ENCODE measurements around the gene SEMA5A. TPM values are rescaled to one million over a fixed set of nuclear protein-coding genes. Genes with fewer than 3 reads are reported as not detected.

The SEMA5A gene
- total RNA-seq, 1 donor from 2014 or later: 2.2 TPM

DNA sequence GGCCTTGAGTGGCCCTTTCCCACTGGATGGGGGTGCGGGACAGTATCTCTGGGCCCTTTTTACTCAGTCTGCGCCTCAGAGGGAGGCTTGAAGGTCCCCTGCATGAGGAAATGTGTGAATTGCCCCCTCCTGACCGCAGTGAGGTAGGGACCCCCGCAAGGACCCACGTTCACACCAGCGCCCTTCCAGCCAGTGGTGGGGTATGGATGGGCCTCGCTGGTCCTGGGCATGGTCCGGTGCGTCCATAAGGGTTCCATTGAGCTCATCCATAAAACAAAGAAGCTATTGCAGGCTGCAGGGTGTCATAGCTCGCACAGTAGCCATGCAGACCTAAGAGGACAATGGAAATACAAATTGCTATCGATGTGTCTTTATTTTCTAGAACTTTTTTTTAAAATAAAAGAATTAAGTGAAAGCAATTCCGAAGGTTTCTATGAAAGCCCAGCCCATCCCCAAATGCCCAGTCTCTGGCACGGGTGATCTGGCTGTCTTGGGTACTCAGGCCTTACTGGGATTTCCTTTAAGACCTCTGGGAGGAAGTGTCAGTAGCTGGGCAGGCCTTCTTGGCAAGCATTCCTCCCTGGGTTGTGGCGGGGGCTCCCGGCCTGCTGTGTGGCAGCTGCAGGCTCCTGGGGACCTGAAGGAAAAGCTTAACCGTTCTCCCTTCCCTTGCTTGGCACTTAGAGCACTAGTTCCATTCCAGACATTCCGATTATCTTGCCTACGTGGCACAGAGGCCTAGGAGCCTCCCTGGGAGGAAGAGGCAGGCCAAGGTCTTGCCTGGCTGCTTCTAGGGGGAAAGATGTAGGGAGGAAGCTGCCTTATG lies 1.5 kb upstream of the SEMA5A start:
- DNase-seq (ENCODE audit: low read depth): peak; percentile 61

- DNase-seq (ENCODE audit: low read depth): no peak
Observed at GRCh38 chr5:9545136-9545991, 511 bp downstream of the SEMA5A start.

DNA sequence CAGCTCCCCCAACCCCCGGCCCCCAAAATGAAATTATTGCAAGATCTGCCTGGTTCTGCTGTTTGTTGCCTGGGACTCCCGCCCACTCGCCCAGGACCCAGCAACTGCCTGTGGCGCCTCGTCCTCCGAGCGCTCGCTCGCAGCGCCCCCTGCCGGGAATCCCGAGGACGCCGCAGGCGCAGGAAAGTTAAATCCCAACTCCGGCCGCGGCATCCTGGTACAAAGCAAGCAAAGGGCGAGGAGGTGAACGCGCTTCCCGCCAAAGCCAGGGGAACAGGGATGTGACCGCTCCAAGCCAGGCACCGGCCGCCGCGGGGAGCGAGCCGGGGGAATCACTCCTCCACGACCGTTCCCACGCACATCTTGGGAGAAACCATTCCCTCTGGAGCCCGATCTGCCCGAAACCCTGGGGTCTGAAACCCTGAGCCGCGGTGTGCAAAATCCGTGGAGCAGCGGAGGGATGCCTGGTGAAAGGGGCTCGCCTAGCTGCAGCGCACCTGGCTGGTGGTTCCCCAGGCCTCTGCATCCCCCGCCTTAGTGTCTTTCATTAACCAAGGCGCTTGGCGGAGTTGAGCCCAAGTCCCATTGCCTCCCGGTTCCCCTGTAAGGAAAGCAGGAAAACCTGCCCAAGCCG lies 1.3 kb downstream of the SEMA5A start:
- peak; percentile 85 for DNase-seq (ENCODE audit: low read depth)

DNA sequence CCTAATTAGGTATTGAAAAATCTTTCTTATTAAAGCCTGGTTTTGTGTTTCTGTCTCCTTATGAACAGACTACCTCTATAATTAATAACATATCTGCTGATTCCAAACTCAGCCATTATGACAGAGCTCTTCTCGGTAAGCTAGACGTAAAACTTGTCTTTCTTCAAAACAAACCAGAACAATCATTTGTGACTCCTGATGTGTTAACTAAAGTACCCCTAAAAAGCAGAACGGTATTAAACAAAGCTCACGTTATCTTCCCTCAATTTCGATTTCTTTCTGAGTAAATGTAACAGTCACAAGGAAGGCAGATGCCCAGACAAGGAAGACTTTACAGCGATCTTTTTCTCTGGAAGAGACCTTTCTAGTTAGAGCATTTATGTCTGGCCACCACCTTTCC lies 1.8 kb downstream of the SEMA5A start:
- DNase-seq (ENCODE audit: low read depth): no peak

DNA sequence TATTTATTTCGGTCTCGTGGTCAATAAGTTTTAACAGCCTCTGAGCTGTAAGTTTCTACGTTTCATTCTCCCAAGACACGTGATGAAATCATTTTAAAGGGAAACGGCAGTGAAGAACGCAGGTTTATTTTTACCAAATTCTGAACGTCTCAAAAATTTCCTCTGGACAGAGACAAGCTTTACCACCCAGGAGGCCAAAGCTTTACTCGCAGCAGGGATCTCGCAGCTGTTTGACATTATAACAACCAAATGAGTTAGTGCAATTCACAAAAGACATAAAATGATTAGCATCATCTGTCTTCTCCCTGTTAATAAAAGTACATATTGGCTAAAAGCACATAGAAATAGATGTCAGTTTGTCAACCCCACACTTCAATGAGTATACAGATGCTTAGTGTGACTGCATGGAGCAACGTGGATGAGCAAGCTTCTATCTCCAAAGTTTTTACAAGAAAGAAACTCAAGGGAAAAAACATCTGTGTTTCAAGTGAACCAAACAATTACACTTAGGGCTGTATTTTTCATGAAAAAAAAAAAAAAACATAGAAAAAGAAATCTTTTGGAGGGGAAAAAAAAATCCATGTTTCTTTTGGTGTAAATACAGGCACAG lies 2.5 kb downstream of the SEMA5A start:
- no peak for DNase-seq (ENCODE audit: low read depth)

DNA sequence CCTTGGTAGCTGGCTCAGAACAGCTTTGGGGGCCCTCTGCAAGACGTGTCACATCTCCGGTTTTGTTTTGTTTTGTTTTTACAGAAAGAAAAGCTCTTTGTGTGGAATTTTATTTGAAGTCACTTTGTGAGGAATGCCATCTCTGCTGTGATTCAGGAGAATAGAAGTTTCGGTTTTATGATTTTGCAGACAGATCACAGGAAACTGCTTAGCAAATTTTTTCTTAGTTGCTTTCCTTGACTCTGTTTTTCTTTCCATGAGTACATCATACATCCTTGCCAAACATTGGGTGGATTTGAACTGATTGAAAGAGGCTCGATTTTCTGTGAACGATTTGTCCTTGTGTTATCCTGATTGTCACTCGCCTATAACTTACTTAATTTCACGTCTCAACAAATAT lies 5.1 kb downstream of the SEMA5A start:
- no peak for DNase-seq (ENCODE audit: low read depth)

DNA sequence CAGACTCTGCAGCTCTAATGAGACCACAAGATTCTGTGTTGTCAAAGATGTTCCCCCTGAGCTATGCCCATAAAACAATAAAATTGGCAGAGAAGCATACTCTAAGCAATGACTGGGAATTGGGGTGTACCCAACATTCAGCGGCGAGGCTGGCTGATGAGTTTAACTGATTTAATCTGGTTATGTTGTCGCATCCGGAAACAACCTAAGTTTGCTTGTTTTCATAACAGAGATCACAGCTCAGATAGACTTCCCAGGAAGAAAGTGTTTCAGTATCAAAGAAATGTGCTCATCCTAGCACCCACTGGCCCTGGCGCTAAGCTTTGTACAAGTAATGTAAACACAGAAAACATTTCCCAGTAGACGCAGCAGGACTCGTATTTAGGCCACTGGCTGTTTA lies 7.4 kb downstream of the SEMA5A start:
- no peak for DNase-seq (ENCODE audit: low read depth)

DNA sequence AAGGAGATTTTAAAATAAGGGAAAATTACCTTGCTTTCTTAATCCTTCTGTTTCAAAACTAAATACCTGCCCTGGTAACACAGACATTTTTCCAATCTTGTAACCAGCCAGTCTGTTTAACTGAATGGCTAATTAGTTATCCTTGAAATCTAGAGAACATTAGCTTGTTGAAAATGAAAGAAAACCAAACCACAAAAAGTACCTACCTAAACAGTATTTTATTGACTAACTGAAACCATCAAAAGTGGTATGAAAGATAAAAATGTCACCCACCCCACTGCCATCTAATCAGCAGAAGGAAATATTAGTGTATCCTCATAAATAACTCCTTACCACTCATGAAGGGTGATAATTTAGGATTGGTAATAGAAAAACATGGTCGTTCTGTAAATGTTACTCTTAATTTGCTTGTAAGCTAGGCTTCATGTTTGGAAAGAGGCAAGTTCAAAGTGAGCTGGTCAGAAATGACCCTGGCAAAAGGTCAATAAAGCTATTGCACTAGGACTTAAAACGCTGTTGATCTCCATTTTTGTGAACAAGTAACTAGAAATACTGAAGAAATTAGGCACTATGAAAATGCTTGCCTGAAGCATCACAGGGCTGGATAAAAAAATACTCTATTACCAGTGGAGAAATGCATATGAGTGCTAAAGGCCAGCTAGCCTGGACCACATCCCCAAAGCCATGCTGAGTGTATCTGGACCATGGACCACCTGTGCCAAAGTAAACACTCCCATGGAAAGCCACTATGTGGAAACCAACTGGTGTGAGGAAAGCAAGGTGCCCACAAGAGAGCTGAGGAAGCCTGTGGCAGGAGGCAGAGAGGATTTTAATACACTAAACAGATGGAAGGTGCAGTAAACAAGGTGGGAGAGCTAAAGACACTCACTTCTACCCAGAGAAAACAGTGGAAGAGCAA lies 8.4 kb downstream of the SEMA5A start:
- no peak for DNase-seq (ENCODE audit: low read depth)

GRCh38 chr5:9536717-9537116 lies 9.2 kb downstream of the SEMA5A start:
- no peak for DNase-seq (ENCODE audit: low read depth)

- no peak for DNase-seq (ENCODE audit: low read depth)
Observed at GRCh38 chr5:9534881-9535517, 10.9 kb downstream of the SEMA5A start.

GRCh38 chr5:9533562-9534364 lies 12.1 kb downstream of the SEMA5A start:
- DNase-seq (ENCODE audit: low read depth): no peak

DNA sequence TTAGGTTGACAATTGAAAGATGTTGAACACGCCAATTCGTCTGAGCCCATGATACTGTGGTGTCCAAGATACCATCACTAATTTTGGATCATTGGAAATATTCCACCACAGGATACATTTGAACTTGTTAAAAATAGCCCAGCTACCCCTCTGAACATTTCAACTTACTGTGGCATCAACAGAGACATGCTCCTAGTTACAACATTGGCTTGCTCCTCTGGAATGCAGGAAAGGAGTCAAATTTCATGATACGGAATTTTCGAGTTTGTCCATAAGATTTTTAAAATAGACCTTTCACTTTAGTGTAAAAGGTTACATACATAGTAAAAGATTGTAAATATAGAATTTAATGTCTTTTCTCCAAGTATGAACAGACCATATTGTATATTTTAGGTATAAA lies 12.8 kb downstream of the SEMA5A start:
- DNase-seq (ENCODE audit: low read depth): peak; percentile 50

DNA sequence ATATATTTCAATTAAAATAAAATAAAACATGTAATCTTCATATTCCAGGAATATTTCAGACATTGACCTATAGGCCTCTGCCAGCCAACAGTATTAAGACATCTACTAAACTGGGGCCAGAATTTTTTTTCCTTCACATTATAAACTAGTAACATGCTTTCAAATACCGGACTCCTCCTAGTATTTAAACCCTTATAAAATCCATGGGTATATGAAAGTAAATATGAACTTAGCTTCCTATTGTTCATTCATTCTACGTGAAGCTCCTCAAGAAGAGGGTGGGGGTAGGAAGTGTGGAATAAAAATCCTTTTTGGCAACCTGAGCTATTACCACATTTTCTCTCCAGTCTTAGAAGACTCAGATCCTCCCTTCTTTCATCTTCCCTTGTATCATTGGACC lies 16.4 kb downstream of the SEMA5A start:
- no peak for DNase-seq (ENCODE audit: low read depth)

GRCh38 chr5:9529041-9529480 lies 16.8 kb downstream of the SEMA5A start:
- DNase-seq (ENCODE audit: low read depth): peak; percentile 96

GRCh38 chr5:9524941-9525340 lies 20.9 kb downstream of the SEMA5A start:
- no peak for DNase-seq (ENCODE audit: low read depth)

DNA sequence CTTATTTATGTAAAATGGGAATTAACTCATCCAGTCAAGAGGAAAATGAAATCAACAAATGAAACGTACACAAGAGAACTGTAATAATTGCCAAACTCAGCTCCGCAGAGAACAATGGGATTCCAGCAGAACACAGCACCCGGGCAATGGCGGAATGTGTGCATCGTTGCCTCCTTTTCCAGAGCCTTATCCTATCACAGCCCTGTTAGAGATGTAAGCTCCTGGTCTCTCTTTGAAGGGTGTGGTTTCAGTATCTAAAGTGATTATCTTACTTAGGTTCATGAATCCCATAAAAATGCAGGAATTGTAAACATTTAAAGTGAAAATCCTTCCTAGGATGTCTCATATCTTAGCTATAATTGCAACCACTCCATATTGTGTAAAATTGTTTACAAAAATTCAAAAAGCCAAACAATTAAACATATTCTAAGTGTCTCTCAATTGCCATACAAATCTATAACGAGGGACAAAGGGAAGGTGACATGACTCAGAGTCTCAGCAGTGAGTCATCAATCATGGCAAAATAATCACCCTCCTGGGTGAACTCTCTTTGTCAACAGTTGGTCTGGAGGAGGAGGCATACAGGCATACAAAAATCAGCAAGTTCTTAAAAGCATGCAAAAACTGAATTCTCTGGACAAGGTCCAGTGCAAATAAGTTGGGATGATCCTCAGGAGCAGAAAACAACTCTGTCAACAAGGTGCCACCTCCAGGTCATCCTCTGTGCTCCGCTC lies 22.6 kb downstream of the SEMA5A start:
- peak; percentile 60 for DNase-seq (ENCODE audit: low read depth)

DNA sequence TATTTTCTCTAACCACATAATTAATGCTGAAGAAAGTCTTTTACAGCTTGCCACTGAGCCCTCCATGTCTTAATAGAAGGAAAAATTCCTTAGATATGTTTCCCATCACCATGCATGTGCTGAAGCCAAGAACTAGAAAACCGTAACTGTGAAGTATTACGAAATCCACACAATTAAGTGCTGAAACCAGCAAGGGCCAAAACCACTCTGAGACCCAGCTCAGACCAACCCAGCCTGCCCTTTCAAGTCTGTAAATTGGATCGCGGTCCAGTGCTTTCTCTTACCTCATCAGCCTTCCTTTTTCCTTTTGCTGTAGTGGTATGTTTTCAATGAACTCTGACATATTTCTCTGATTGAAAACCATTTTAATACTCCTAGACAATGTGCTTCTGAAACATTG lies 26.3 kb downstream of the SEMA5A start:
- DNase-seq (ENCODE audit: low read depth): no peak

DNA sequence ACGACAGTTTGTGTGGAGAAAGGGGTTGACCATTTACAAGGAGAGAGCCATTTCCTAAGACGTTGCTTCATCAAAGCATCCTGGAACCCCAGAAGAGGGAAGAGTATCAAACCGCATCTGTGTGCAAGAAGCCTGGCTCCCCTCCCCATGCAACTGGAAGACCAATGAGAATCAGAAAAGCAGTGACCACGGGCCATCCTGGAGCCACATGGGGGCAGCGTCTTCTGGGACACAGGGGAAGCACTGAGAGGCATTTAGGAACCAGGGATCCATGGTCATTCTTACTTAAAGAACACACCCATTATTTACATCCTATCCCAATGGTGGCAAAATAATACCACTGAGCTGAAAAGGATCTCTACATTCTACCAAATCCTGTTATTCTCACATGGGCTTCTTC lies 29.3 kb downstream of the SEMA5A start:
- no peak for DNase-seq (ENCODE audit: low read depth)
